HepG2 (cell line): ENCODE data around the gene TMEM139. TPM values are rescaled to one million over a fixed set of nuclear protein-coding genes. Genes with fewer than 3 reads are reported as not detected.

Experiments used
- ATF1 ChIP-seq: IDR thresholded peaks from 2 replicates; pipeline ENCODE4 v1.6.1; 2016; ENCODE audit warnings: mild to moderate bottlenecking, control low read depth
- EED ChIP-seq: sonication (generic); formaldehyde crosslinking; IDR thresholded peaks from 2 replicates; pipeline ENCODE4 v1.5.0; 2020; ENCODE audit warnings: mild to moderate bottlenecking, missing genetic modification reagents
- GTF3A ChIP-seq: sonication (generic); formaldehyde crosslinking; conservative IDR thresholded peaks from 2 replicates; pipeline ENCODE4 v1.4.0; 2020; ENCODE audit warnings: mild to moderate bottlenecking, missing genetic modification reagents
- HHEX ChIP-seq: IDR thresholded peaks from 2 replicates; pipeline ENCODE4 v1.6.1; 2016; ENCODE audit warnings: control low read depth
- HNRNPH1 ChIP-seq: fragments of 200-400 bp; formaldehyde crosslinking; optimal IDR thresholded peaks from 2 replicates; pipeline ENCODE3; 2017; ENCODE audit warnings: mild to moderate bottlenecking, low read depth, low read length
- JUNB ChIP-seq: sonication (generic); formaldehyde crosslinking; IDR thresholded peaks from 2 replicates; pipeline ENCODE4 v1.8.0; 2022; ENCODE audit warnings: missing genetic modification reagents, mild to moderate bottlenecking, borderline replicate concordance
- MATR3 ChIP-seq: sonication (generic); formaldehyde crosslinking; IDR thresholded peaks from 2 replicates; pipeline ENCODE4 v1.4.0; 2020; ENCODE audit warnings: missing genetic modification reagents
- NR1H2 ChIP-seq: sonication (generic); formaldehyde crosslinking; IDR thresholded peaks from 2 replicates; pipeline ENCODE4 v1.8.1; 2022; ENCODE audit warnings: low read depth, missing genetic modification reagents, borderline replicate concordance
- RBM39 ChIP-seq: fragments of 200-400 bp; formaldehyde crosslinking; IDR thresholded peaks from one replicate; pipeline ENCODE4 v1.6.1; 2018; ENCODE audit warnings: antibody characterized with exemption, mild to moderate bottlenecking, low read depth, low read length; ENCODE audit not compliant: poor library complexity, severe bottlenecking
- RELA ChIP-seq: sonication (generic); formaldehyde crosslinking; IDR thresholded peaks from 2 replicates; pipeline ENCODE4 v1.4.0; 2020; ENCODE audit warnings: missing genetic modification reagents
- RORA ChIP-seq: sonication (generic); formaldehyde crosslinking; IDR thresholded peaks from 2 replicates; pipeline ENCODE4 v1.5.0; 2020; ENCODE audit warnings: mild to moderate bottlenecking, missing genetic modification reagents, moderate library complexity
- ZFYVE20 ChIP-seq: sonication (generic); formaldehyde crosslinking; IDR thresholded peaks from 2 replicates; pipeline ENCODE4 v1.8.0; 2023; ENCODE audit warnings: low read depth, mild to moderate bottlenecking, moderate library complexity, missing genetic modification reagents, borderline replicate concordance
- ZNF251 ChIP-seq: sonication (generic); formaldehyde crosslinking; IDR thresholded peaks from 2 replicates; pipeline ENCODE4 v1.9.0; 2021; ENCODE audit warnings: mild to moderate bottlenecking, missing genetic modification reagents
- ZNF337 ChIP-seq: sonication (generic); formaldehyde crosslinking; IDR thresholded peaks from 2 replicates; pipeline ENCODE4 v1.5.1; 2020; ENCODE audit warnings: missing genetic modification reagents, low read depth, mild to moderate bottlenecking, borderline replicate concordance
- ZNF616 ChIP-seq: sonication (generic); formaldehyde crosslinking; IDR thresholded peaks from 2 replicates; pipeline ENCODE4 v1.5.0; 2020; ENCODE audit warnings: low read depth, mild to moderate bottlenecking, missing genetic modification reagents
- ZNF672 ChIP-seq: sonication (generic); formaldehyde crosslinking; IDR thresholded peaks from 2 replicates; pipeline ENCODE4 v1.8.1; 2022; ENCODE audit warnings: missing genetic modification reagents
- polyA plus RNA-seq, 8 experiments: library from polyadenylated mRNA; depleted of rRNA in 3 of 8; stranded (reverse) in 7 of 8; unstranded in 1 of 8; fragments of >200 nt; fragmentation: Illumina TruSeq in 4 of 8; extraction: Trizol in 4 of 8; gene quantifications; 2 replicates each; pipeline versions ENCODE4 v1.2.1 to v1.2.3, GENCODE V29; 2011 to 2016; ENCODE audit warnings: low read depth in 4 of 8, missing spikeins in 1 of 8, mixed read lengths in 1 of 8; ENCODE audit not compliant: insufficient read depth in 1 of 8
- total RNA-seq, 5 experiments: library from RNA; depleted of rRNA; stranded (reverse); fragments of >200 nt; fragmentation: Illumina TruSeq; extraction: Trizol; gene quantifications; 2 replicates each; pipeline ENCODE4 v1.2.3, GENCODE V29; 2016; ENCODE audit warnings: low read depth in 1 of 5
- TF ChIP-seq, protein P1 (sequence below): sonication (generic); formaldehyde crosslinking; IDR thresholded peaks from 2 replicates; pipeline ENCODE4 v1.5.0; 2020; ENCODE audit warnings: missing genetic modification reagents
- TF ChIP-seq, protein P2 (sequence below): sonication (generic); formaldehyde crosslinking; IDR thresholded peaks from 2 replicates; pipeline ENCODE4 v1.8.0; 2022; ENCODE audit warnings: missing genetic modification reagents, mild to moderate bottlenecking, moderate library complexity, borderline replicate concordance
- TF ChIP-seq, protein P3 (sequence below): sonication (generic); formaldehyde crosslinking; IDR thresholded peaks from 2 replicates; pipeline ENCODE4 v1.4.0; 2020; ENCODE audit warnings: missing genetic modification reagents

The TMEM139 gene
- total and polyA plus RNA-seq, 2 of the 13 experiments (the other 11 are each of a cell fraction or from before 2014, with no cell fraction given) = 7.9 to 14.0 TPM

DNA sequence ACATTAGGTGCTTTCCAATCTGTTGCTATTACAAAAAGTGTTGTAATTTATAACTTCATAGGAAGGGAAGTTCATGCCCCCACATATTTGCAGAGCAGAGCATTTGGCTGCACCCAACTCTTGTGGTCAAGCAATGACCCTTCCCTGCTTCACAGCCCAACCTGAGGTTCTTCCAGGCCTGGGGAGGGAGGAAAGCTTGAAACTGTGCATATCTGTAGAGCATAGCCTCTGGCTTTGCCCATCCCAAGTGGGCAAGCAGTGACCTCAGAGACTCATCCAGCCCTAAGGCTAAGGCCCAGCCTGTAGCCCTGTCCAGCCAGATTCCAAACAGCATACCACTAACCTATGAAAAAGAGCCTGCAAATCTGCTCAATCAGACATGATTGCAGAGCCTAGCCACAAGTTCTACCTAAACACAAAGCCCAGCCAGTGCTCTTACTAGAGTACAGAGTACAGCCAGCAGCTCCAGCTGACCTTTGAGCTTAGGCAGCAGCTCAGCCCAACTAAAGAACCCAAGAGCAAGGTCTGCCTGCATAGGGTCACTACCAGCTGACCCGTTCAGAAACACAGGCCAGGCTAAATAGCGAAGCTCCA lies 35.9 kb upstream of the TMEM139 start (continued):
- TF ChIP-seq NR1H2 (CRISPR knock-in tag) (no peak), ZNF672 (no peak), MATR3 (CRISPR knock-in tag) (no peak), ZFYVE20 (CRISPR knock-in tag) (no peak), HNRNPH1 (no peak), JUNB (CRISPR knock-in tag) (no peak), ZNF616 (CRISPR knock-in tag) (no peak), RORA (CRISPR knock-in tag) (no peak), ZNF251 (CRISPR knock-in tag) (no peak), ATF1 (CRISPR knock-in tag) (no peak), RELA (CRISPR knock-in tag) (no peak), EED (CRISPR knock-in tag) (no peak), GTF3A (no peak), HHEX (CRISPR knock-in tag) (no peak), ZNF337 (CRISPR knock-in tag) (no peak), RBM39 (no peak)
- TF ChIP-seq, protein P1, sequence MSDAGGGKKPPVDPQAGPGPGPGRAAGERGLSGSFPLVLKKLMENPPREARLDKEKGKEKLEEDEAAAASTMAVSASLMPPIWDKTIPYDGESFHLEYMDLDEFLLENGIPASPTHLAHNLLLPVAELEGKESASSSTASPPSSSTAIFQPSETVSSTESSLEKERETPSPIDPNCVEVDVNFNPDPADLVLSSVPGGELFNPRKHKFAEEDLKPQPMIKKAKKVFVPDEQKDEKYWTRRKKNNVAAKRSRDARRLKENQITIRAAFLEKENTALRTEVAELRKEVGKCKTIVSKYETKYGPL (CRISPR knock-in tag) = no peak
- TF ChIP-seq, protein P2, sequence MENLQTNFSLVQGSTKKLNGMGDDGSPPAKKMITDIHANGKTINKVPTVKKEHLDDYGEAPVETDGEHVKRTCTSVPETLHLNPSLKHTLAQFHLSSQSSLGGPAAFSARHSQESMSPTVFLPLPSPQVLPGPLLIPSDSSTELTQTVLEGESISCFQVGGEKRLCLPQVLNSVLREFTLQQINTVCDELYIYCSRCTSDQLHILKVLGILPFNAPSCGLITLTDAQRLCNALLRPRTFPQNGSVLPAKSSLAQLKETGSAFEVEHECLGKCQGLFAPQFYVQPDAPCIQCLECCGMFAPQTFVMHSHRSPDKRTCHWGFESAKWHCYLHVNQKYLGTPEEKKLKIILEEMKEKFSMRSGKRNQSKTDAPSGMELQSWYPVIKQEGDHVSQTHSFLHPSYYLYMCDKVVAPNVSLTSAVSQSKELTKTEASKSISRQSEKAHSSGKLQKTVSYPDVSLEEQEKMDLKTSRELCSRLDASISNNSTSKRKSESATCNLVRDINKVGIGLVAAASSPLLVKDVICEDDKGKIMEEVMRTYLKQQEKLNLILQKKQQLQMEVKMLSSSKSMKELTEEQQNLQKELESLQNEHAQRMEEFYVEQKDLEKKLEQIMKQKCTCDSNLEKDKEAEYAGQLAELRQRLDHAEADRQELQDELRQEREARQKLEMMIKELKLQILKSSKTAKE = no peak
- TF ChIP-seq, protein P3, sequence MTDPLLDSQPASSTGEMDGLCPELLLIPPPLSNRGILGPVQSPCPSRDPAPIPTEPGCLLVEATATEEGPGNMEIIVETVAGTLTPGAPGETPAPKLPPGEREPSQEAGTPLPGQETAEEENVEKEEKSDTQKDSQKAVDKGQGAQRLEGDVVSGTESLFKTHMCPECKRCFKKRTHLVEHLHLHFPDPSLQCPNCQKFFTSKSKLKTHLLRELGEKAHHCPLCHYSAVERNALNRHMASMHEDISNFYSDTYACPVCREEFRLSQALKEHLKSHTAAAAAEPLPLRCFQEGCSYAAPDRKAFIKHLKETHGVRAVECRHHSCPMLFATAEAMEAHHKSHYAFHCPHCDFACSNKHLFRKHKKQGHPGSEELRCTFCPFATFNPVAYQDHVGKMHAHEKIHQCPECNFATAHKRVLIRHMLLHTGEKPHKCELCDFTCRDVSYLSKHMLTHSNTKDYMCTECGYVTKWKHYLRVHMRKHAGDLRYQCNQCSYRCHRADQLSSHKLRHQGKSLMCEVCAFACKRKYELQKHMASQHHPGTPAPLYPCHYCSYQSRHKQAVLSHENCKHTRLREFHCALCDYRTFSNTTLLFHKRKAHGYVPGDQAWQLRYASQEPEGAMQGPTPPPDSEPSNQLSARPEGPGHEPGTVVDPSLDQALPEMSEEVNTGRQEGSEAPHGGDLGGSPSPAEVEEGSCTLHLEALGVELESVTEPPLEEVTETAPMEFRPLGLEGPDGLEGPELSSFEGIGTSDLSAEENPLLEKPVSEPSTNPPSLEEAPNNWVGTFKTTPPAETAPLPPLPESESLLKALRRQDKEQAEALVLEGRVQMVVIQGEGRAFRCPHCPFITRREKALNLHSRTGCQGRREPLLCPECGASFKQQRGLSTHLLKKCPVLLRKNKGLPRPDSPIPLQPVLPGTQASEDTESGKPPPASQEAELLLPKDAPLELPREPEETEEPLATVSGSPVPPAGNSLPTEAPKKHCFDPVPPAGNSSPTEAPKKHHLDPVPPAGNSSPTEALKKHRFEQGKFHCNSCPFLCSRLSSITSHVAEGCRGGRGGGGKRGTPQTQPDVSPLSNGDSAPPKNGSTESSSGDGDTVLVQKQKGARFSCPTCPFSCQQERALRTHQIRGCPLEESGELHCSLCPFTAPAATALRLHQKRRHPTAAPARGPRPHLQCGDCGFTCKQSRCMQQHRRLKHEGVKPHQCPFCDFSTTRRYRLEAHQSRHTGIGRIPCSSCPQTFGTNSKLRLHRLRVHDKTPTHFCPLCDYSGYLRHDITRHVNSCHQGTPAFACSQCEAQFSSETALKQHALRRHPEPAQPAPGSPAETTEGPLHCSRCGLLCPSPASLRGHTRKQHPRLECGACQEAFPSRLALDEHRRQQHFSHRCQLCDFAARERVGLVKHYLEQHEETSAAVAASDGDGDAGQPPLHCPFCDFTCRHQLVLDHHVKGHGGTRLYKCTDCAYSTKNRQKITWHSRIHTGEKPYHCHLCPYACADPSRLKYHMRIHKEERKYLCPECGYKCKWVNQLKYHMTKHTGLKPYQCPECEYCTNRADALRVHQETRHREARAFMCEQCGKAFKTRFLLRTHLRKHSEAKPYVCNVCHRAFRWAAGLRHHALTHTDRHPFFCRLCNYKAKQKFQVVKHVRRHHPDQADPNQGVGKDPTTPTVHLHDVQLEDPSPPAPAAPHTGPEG (CRISPR knock-in tag) = no peak
